ENCODE results near the gene TUBGCP4. TPM values are rescaled to one million over a fixed set of nuclear protein-coding genes. Genes with fewer than 3 reads are reported as not detected.

Gene TUBGCP4
- total and polyA plus RNA-seq, 2 of the 4 experiments (the other 2 are of a cell fraction) = 7.9 to 12.7 TPM

DNA sequence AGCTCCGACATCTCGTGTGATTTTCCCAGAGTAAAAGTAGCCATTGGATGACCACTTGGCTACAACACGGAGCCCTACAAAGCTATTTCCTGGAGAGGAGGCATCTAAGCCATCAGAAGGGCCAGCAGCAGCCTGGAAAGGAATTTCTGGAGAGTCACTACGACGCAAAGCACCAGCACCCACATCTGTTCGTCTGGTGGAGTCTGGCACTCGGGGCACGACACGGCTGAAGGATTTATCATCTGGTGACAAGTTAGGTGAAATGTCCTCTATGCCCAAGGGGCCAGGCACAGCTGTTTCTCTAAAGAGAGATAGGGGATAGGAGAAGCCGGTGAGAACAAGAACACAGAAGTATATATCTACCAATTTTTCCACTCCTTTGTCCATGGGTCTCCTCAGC is 49.5 kb downstream of the TUBGCP4 start:
- Histone ChIP-seq H3K14ac (replicated peaks; ENCODE audit: low read depth, low read length) (no peak overlapping the region), H3K23ac (ENCODE audit: low read depth, low read length) (no peak overlapping the region), H4K5ac (ENCODE audit: low read depth, low read length) (no peak overlapping the region), H2BK5ac (ENCODE audit: low read depth, low read length, poor library complexity, severe bottlenecking) (no peak overlapping the region), H3K27me3 (ENCODE audit: control insufficient read depth, insufficient read depth, low read length) (no peaks in the 10 kb centered on the region), H3K79me1 (ENCODE audit: low read depth in 1 of 2, low read length in 2 of 2) (peaks cover 0 to 17% of the 10 kb centered on the region in 2 experiments; a peak in 3 of 4 replicates), H2AFZ (replicated peaks; ENCODE audit: low read length, poor library complexity) (no peak overlapping the region), H3K4me3 (ENCODE audit: insufficient read depth, low read depth, low read length) (no peak overlapping the region), H3K4me2 (ENCODE audit: low read depth, low read length) (no peak overlapping the region), H2BK15ac (ENCODE audit: low read depth, low read length) (no peak overlapping the region), H4K8ac (ENCODE audit: low read depth in 2 of 2, low read length in 2 of 2) (no peak overlapping the region), H3K18ac (ENCODE audit: low read depth, low read length) (no peak overlapping the region), H2BK20ac (ENCODE audit: low read depth, low read length) (no peak overlapping the region), H3K9me3 (ENCODE audit: control insufficient read depth, insufficient read depth, low read length) (no peaks in the 10 kb centered on the region), H3K4ac (ENCODE audit: low read depth, low read length) (no peak overlapping the region), H3K56ac (ENCODE audit: extremely low read depth, insufficient read depth, low read length) (no peak overlapping the region), H4K20me1 (ENCODE audit: insufficient read depth, low read length) (0 out of 2 replicates have a peak, but pooled peaks cover 6% of the 10 kb centered on the region), H2BK120ac (ENCODE audit: low read depth, low read length) (no peak overlapping the region), H2AK5ac (ENCODE audit: low read depth, low read length) (no peak overlapping the region), H4K91ac (ENCODE audit: insufficient read depth, low read depth, low read length) (no peak overlapping the region), H3K27ac (ENCODE audit: insufficient read depth, low read length) (no peak overlapping the region), H3K9me1 (ENCODE audit: insufficient read depth, low read length) (no peaks in the 10 kb centered on the region; the same call in 1 of the 2 replicates), H3K4me1 (ENCODE audit: control insufficient read depth, insufficient read depth, low read length) (no peaks in the 10 kb centered on the region), H3K36me3 (ENCODE audit: control insufficient read depth, insufficient read depth, low read length) (peaks cover 39% of the 10 kb centered on the region), H3K9ac (ENCODE audit: low read depth, low read length) (no peak overlapping the region), H2AK9ac (replicated peaks; ENCODE audit: low read depth, low read length, poor library complexity) (no peak overlapping the region)
- ATAC-seq (ENCODE audit: low read depth) (no peak), DNase-seq (no peak)
- CTCF ChIA-PET = no interaction called here
- TF ChIP-seq CHD1 (IDR thresholded peaks at IDR 0.05; ENCODE audit: low read depth, low read length) = no peak
- TF ChIP-seq NFE2L2 (IDR thresholded peaks at IDR 0.05; ENCODE audit: low read depth, low read length) = no peak
- TF ChIP-seq RCOR1 (IDR thresholded peaks at IDR 0.05; ENCODE audit: insufficient replicate concordance, low read length) = no peak
- no peak for TF ChIP-seq RAD21 (IDR thresholded peaks at IDR 0.05; ENCODE audit: low read length)
- no peak for TF ChIP-seq FOS (IDR thresholded peaks at IDR 0.05; ENCODE audit: low read depth, low read length)
- no peak for TF ChIP-seq MXI1 (IDR thresholded peaks at IDR 0.05; ENCODE audit: borderline replicate concordance, low read depth, low read length)
- no peak for TF ChIP-seq RFX5 (IDR thresholded peaks at IDR 0.05; ENCODE audit: low read depth, low read length)
- TF ChIP-seq BHLHE40 (IDR thresholded peaks at IDR 0.05; ENCODE audit: low read depth, low read length) = no peak
- POLR2A ChIA-PET (ENCODE audit: unreplicated experiment) = no interaction called here
- dilution Hi-C loops (cut with HindIII; ENCODE audit: low sequenced_read_pairs, unreplicated experiment) = no loop called here
- BruUV-seq (replicated peaks) = no TSS peak
- intact Hi-C loops (cut with micrococcal nuclease) = no loop called here
- in situ Hi-C loops (cut with MboI; ENCODE audit: low sequenced_read_pairs) = no loop called here
- WGBS, 2 experiments (ENCODE audit: extremely low coverage in 2 of 2, insufficient read length in 1 of 2) = no CpG with 5 or more reads among the region's 10 CpGs
